ENCODE data around the gene CLN6. TPM values are rescaled to one million over a fixed set of nuclear protein-coding genes. Genes with fewer than 3 reads are reported as not detected.

The CLN6 gene
- total and polyA plus RNA-seq, 12 donors: 5.8 to 14.2 (median 9.0) TPM

- Histone ChIP-seq H3K36me3 (peaks cover 0 to 98% (median 21%) of the 10 kb centered on the region in 9 donors), H3K27ac (peak overlapping the region in 9 of 10 donors; percentile 20 to 69 (median 57)), H3K27me3 (no peaks in the 10 kb centered on the region), H3K4me3 (peak overlapping the region in 1 of 10 donors; percentile 7), H3K4me1 (peaks cover 0 to 30% (median 24%) of the 10 kb centered on the region in 9 donors), H3K9me3 (no peaks in the 10 kb centered on the region)
- DNase-seq: peak in 1 of 2 donors; percentile 72
- 16% methylated on average over 9 of the region's 9 CpGs for WGBS, 2 donors
- intact Hi-C loops (cut with DNase I): no loop called here
- no peak for TF ChIP-seq CTCF (IDR thresholded peaks at IDR 0.05)
- peak; percentile 87 to 97 (median 94) for ATAC-seq
These were observed 42.0 kb downstream of the CLN6 start for GRCh38 chr15:68187559-68187958.

DNA sequence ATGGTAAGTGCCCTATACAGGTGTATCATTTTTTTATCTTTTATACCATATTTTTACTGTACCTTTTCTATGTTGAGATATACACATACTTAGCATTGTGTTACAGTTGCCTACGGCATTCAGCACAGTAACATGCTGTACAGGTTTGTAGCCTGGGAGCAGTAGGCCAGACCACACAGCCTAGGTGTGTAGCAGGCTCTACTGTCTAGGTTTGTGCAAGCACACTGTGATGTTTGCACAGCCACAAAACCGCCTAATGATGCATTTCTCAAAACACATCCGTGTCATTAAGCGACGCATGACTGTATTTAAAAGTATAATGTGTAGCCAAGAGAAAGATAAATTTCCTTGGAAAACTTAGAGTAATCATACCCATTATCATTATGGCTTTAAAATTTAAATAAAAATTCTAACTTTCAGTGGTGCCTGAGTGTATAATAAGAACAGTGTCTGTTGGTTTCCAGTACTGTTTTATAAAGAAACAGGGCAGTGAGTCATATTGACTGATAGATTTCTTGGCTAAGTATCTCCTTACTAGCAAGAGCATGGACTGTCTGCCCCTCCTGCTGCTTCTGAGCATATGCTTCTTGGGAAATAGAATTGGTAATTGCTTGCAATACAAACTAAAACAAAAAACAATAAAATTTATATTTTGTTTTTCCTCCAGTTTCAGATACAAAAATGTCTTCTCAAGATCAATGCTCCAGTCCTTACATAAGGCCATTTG, 42.7 kb downstream of the CLN6 start:
- peaks cover 0 to 28% (median 23%) of the 10 kb centered on the region in 9 donors for H3K4me1 ChIP-seq
- ATAC-seq (peak in 7 of 8 donors; percentile 50 to 77 (median 65)), DNase-seq (no peak)
- intact Hi-C loops (cut with DNase I): no loop called here
- H3K27me3 ChIP-seq: no peaks in the 10 kb centered on the region
- H3K4me3 ChIP-seq: no peak overlapping the region
- TF ChIP-seq CTCF (IDR thresholded peaks at IDR 0.05): no peak
- H3K9me3 ChIP-seq: no peaks in the 10 kb centered on the region
- WGBS, 2 donors: 88 to 89% methylated on average over 5 of the region's 5 CpGs
- H3K27ac ChIP-seq: peak overlapping the region in 8 of 10 donors; percentile 20 to 69 (median 58)
- H3K36me3 ChIP-seq: peaks cover 0 to 98% (median 16%) of the 10 kb centered on the region in 9 donors

DNA sequence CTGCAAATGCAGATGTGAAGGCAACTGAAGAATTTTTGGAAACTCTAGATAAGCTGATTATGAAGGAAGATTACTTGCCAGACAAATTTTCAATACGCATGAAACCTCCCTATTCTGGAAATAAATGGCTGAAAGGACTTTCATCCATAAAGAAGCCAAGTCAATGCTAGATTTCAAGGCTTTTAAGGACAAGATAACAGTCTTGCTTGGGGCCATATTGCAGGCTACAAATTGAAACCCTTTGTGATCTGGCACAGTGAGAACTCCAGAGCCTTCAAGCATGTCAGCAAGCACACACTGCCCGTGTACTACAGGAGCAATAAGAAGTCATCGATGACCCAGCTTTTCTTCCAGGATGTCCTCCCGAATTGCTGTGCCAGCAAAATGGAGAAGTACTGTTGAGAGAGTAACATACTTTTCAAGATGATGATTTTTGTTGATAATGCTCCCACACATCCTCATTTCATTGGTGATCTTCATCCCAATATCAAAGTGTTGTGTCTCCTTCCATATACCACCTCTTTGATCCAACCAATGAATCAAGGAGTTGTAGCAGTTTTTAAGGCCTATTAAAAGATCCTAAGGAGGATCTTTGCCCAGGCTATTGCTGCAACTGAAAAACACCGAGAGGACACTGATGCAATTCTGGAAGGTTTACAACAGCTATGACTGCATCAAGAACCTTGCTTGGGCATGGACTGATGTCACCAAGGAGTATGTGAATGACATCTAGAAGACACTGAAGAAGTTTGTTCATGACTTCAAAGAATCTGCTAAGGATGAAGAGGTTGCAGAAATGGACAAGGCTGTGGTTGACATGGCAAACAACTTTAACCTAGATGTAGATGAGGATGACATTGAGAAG, 44.7 kb downstream of the CLN6 start:
- Histone ChIP-seq H3K9me3 (no peaks in the 10 kb centered on the region), H3K36me3 (peaks cover 0 to 97% (median 25%) of the 10 kb centered on the region in 9 donors), H3K4me3 (no peak overlapping the region), H3K27ac (no peak overlapping the region), H3K27me3 (no peaks in the 10 kb centered on the region), H3K4me1 (peaks cover 0 to 28% (median 23%) of the 10 kb centered on the region in 9 donors)
- TF ChIP-seq CTCF (IDR thresholded peaks at IDR 0.05): no peak
- WGBS, 2 donors: 87 to 96% methylated on average over 5 of the region's 5 CpGs
- intact Hi-C loops (cut with DNase I): no loop called here
- no peak for DNase-seq
- ATAC-seq: no peak

DNA sequence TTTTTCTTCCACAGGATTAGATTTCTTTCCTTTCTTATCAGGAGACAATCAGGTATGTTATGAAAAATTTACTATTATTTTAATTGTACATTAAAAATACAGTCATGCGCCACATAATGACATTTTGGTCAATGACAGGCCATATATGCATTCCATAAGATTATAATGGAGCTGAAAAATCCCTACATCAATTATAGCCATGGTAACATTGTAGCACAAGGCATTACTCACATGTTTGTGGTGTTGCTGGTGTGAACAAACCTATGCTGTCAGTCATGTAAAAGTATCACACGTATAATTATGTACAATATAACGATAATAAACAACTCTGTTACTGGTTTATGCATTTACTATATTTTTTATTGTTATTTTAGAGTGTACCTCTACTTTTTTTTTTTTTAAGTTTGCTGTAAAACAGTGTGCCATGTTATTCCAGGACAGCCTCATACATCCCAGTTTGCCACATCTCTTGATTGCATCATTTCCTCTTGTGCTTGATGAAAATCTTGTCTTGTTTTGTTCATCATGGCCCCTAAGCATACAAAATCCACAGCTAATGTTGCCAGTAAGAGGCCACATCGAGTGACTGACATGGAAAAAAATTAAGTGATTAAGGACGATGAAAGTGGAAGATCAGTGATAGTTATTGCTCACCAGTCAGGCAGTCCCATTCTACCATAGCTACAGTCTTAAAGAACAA, 45.8 kb downstream of the CLN6 start:
- Histone ChIP-seq H3K4me1 (peaks cover 0 to 25% (median 23%) of the 10 kb centered on the region in 9 donors), H3K27ac (no peak overlapping the region), H3K36me3 (peaks cover 0 to 97% (median 25%) of the 10 kb centered on the region in 9 donors), H3K27me3 (no peaks in the 10 kb centered on the region), H3K9me3 (no peaks in the 10 kb centered on the region), H3K4me3 (no peak overlapping the region)
- no peak for TF ChIP-seq CTCF (IDR thresholded peaks at IDR 0.05)
- ATAC-seq: no peak
- 92 to 93% methylated on average over 5 of the region's 5 CpGs for WGBS, 2 donors
- intact Hi-C loops (cut with DNase I): no loop called here
- DNase-seq: no peak

Data from heart right ventricle (tissue), 16 donors.